Endodermal cell (in vitro differentiated cells): ENCODE data around the gene PLPP4. TPM values are rescaled to one million over a fixed set of nuclear protein-coding genes. Genes with fewer than 3 reads are reported as not detected.

Experiments used
- DNase-seq: peaks from one replicate; pipeline ENCODE4 v3.0.0-alpha.2; 2017
- H3K27ac ChIP-seq: 2 replicates; pipeline ENCODE4 v1.5.1; 2013; ENCODE audit warnings: mild to moderate bottlenecking, low read depth, low read length, moderate library complexity
- H3K27me3 ChIP-seq: 2 replicates; pipeline ENCODE4 v1.6.1; 2013; ENCODE audit warnings: mild to moderate bottlenecking, low read length, moderate library complexity; ENCODE audit not compliant: insufficient read depth, control insufficient read depth, poor library complexity, severe bottlenecking
- H3K36me3 ChIP-seq: 2 replicates; pipeline ENCODE4 v1.7.0; 2013; ENCODE audit warnings: mild to moderate bottlenecking, low read length, moderate library complexity; ENCODE audit not compliant: control insufficient read depth, insufficient read depth
- H3K4me1 ChIP-seq: one replicate; pipeline ENCODE4 v1.7.0; 2013; ENCODE audit warnings: low read length; ENCODE audit not compliant: control insufficient read depth, insufficient read depth
- H3K4me3 ChIP-seq: 2 replicates; pipeline ENCODE4 v1.5.1; 2013; ENCODE audit warnings: mild to moderate bottlenecking, low read length, moderate library complexity
- H3K9ac ChIP-seq: 2 replicates; pipeline ENCODE4 v1.6.1; 2013; ENCODE audit warnings: mild to moderate bottlenecking, low read length, moderate library complexity; ENCODE audit not compliant: poor library complexity, severe bottlenecking; ENCODE audit errors: extremely low read depth
- H3K9me3 ChIP-seq: 2 replicates; pipeline ENCODE4 v1.6.1; 2013; ENCODE audit warnings: mild to moderate bottlenecking, low read length, moderate library complexity; ENCODE audit not compliant: control insufficient read depth
- H3K27ac Mint-ChIP-seq: 2 replicates; pipeline ENCODE4 v1.8.0; 2020; ENCODE audit warnings: mixed read lengths
- H3K27me3 Mint-ChIP-seq: 2 replicates; pipeline ENCODE4 v1.8.0; 2021; ENCODE audit warnings: mild to moderate bottlenecking, mixed read lengths; ENCODE audit not compliant: insufficient read depth
- H3K36me3 Mint-ChIP-seq: 2 replicates; pipeline ENCODE4 v1.8.0; 2020; ENCODE audit warnings: low read depth, mixed read lengths
- H3K4me1 Mint-ChIP-seq: 2 replicates; pipeline ENCODE4 v1.8.0; 2020; ENCODE audit warnings: mixed read lengths
- H3K4me3 Mint-ChIP-seq: 2 replicates; pipeline ENCODE4 v1.8.0; 2020; ENCODE audit warnings: mild to moderate bottlenecking, moderate library complexity, mixed read lengths
- H3K9me3 Mint-ChIP-seq: 2 replicates; pipeline ENCODE4 v1.8.0; 2020; ENCODE audit warnings: mild to moderate bottlenecking, mixed read lengths
- WGBS, 2 experiments: methylation state at CpG; one replicate each; pipeline versions ENCODE4 v1.1.5 to v1.1.7; 2013; ENCODE audit warnings: missing lambda C conversion rate in 2 of 2, mixed read lengths in 1 of 2; ENCODE audit not compliant: insufficient coverage in 1 of 2, insufficient read length in 1 of 2; 5-methylcytosine and 5-hydroxymethylcytosine counted together
- total RNA-seq, 2 donors: library from RNA; stranded (reverse); fragmentation: NEBNext Ultra II Directional in 1 of 2; extraction: Animal tissue kit (Norgen Biotek cat#: 25700) in 1 of 2; gene quantifications; 2 replicates in 1 of 2; 3 replicates in 1 of 2; pipeline ENCODE4 v1.2.1, GENCODE V29; 2021
- TF ChIP-seq, protein P1 (sequence below): fragments of 200-600 bp; sonication (generic); conservative IDR thresholded peaks from 2 replicates; pipeline ENCODE4 v1.5.0; 2021; ENCODE audit warnings: antibody characterized with exemption, mild to moderate bottlenecking

Gene PLPP4
- total RNA-seq, 2 donors from 2014 or later, result 8.7 to 14.4 TPM

DNA sequence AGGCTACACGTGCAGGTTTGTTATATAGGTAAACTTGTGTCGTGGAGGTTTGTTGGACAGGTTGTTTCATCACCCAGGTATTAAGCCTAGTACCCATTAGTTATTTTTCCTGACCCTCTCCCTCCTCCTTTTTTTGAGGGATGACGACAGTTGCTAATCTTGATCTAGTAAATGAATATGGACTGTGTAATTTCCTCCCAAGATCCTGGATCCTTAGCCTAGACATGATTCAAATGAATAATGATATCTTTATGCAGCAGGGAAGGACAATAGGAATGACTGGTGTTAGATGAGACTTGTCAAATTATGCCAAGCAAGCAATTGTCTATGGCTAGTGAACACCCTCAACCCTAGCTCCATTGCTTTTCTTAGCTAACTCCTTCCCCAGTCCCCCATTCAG, 156.2 kb downstream of the PLPP4 start:
- no peaks in the 10 kb centered on the region for H3K4me1 ChIP-seq
- H3K36me3 ChIP-seq, result no peaks in the 10 kb centered on the region
- H3K27ac Mint-ChIP-seq, result no peak overlapping the region
- no peak overlapping the region for H3K4me3 ChIP-seq
- H3K27ac ChIP-seq, result no peak overlapping the region
- H3K9me3 Mint-ChIP-seq, result peaks cover 12% of the 10 kb centered on the region
- no peak overlapping the region for H3K9ac ChIP-seq
- H3K9me3 ChIP-seq, result peaks cover 18% of the 10 kb centered on the region
- no peaks in the 10 kb centered on the region for H3K36me3 Mint-ChIP-seq
- DNase-seq, result no peak
- TF ChIP-seq, protein P1, sequence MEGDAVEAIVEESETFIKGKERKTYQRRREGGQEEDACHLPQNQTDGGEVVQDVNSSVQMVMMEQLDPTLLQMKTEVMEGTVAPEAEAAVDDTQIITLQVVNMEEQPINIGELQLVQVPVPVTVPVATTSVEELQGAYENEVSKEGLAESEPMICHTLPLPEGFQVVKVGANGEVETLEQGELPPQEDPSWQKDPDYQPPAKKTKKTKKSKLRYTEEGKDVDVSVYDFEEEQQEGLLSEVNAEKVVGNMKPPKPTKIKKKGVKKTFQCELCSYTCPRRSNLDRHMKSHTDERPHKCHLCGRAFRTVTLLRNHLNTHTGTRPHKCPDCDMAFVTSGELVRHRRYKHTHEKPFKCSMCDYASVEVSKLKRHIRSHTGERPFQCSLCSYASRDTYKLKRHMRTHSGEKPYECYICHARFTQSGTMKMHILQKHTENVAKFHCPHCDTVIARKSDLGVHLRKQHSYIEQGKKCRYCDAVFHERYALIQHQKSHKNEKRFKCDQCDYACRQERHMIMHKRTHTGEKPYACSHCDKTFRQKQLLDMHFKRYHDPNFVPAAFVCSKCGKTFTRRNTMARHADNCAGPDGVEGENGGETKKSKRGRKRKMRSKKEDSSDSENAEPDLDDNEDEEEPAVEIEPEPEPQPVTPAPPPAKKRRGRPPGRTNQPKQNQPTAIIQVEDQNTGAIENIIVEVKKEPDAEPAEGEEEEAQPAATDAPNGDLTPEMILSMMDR, result no peak
- no peaks in the 10 kb centered on the region for H3K27me3 Mint-ChIP-seq
- no peaks in the 10 kb centered on the region for H3K27me3 ChIP-seq
- no peak overlapping the region for H3K4me3 Mint-ChIP-seq
- 83 to 89% methylated on average over 1 to 3 of the region's 3 CpGs for WGBS, 2 experiments
- H3K4me1 Mint-ChIP-seq, result peaks cover 19% of the 10 kb centered on the region

DNA sequence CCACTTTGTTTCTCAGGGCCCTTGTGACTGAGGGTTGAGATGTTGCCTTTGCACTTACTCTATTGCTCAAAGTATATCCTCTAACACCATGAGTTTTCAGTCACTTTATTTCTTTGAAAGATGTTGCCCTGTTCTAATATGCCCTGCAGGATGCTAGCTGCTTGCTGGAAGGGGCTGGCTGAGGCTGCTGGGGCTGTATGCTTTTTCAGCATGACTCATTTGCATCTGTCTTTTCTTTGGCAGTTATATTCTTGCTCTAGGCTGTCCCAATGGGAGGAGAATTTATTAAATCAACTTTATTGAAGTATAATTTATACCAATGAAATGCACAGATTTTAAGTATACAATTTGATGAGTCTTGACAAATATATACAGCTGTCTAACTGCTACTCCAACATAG, 157.7 kb downstream of the PLPP4 start:
- no peak overlapping the region for H3K9ac ChIP-seq
- Mint-ChIP-seq H3K4me1 (peaks cover 19% of the 10 kb centered on the region), H3K36me3 (no peaks in the 10 kb centered on the region), H3K4me3 (no peak overlapping the region), H3K27me3 (no peaks in the 10 kb centered on the region), H3K27ac (no peak overlapping the region), H3K9me3 (peaks cover 12% of the 10 kb centered on the region)
- no peaks in the 10 kb centered on the region for H3K36me3 ChIP-seq
- no peak for DNase-seq
- H3K4me1 ChIP-seq, result no peaks in the 10 kb centered on the region
- H3K27me3 ChIP-seq, result no peaks in the 10 kb centered on the region
- H3K4me3 ChIP-seq, result no peak overlapping the region
- peaks cover 18% of the 10 kb centered on the region for H3K9me3 ChIP-seq
- no peak overlapping the region for H3K27ac ChIP-seq
- TF ChIP-seq, protein P1, result no peak

DNA sequence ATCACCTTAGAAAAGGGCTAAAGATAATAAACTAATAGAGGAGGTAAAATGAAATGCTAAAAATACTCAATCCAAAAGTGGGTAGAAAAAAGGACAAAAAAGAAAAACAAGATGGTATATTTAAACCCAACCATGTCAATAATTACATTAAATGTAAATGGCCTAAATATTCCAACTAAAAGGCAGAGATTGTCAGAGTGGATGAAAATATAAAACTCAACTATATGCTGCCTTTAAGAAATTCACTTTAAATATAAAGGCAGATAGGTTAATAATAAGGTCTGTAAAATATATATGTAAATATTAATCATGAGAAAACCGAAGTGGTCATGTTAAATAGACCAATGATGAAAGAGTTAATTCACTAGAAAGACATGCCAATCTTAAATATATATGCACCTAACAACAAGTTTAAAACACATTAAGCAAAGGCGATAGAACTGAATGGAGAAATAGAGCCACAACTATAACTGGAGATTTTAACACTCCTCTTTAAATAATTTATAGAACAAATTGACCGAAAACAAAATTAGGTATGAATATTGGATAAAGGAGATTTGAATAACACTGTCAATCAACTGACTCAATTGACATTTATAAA, 159.4 kb downstream of the PLPP4 start:
- Histone ChIP-seq H3K4me1 (no peaks in the 10 kb centered on the region), H3K9me3 (peaks cover 18% of the 10 kb centered on the region), H3K27ac (no peak overlapping the region), H3K27me3 (no peaks in the 10 kb centered on the region), H3K4me3 (no peak overlapping the region), H3K36me3 (no peaks in the 10 kb centered on the region), H3K9ac (no peak overlapping the region)
- Mint-ChIP-seq H3K27ac (no peak overlapping the region), H3K4me1 (peaks cover 14% of the 10 kb centered on the region), H3K36me3 (no peaks in the 10 kb centered on the region), H3K4me3 (no peak overlapping the region), H3K9me3 (peaks cover 12% of the 10 kb centered on the region), H3K27me3 (peaks cover 4% of the 10 kb centered on the region)
- DNase-seq, result no peak
- TF ChIP-seq, protein P1, result no peak
- WGBS, 2 experiments, result no CpG with 5 or more reads among the region's 3 CpGs
